Mucosa of stomach (tissue), 1 donor: ENCODE measurements around the gene ALDH1A1.
"Not testable (repeated sequence)": the region's sequence is repeated elsewhere in the genome, so short reads cannot be mapped to it uniquely, and the experiment has no call there.

ENCODE experiments used
- H3K27me3 ChIP-seq: one replicate; pipeline ENCODE4 v1.7.0; 2013; ENCODE audit warnings: mild to moderate bottlenecking, low read length; ENCODE audit not compliant: control insufficient read depth, insufficient read depth
- H3K36me3 ChIP-seq: one replicate; pipeline ENCODE4 v1.7.0; 2013; ENCODE audit warnings: low read length; ENCODE audit not compliant: control insufficient read depth, insufficient read depth
- H3K4me1 ChIP-seq: one replicate; pipeline ENCODE4 v1.7.0; 2013; ENCODE audit warnings: mild to moderate bottlenecking, low read length; ENCODE audit not compliant: control insufficient read depth, insufficient read depth
- H3K4me3 ChIP-seq: one replicate; pipeline ENCODE4 v1.7.0; 2013; ENCODE audit warnings: low read length
- H3K9ac ChIP-seq: one replicate; pipeline ENCODE4 v1.7.0; 2013; ENCODE audit warnings: mild to moderate bottlenecking, low read length, moderate library complexity
- H3K9me3 ChIP-seq: one replicate; pipeline ENCODE4 v1.7.0; 2013; ENCODE audit warnings: mild to moderate bottlenecking, low read length, moderate library complexity; ENCODE audit not compliant: control insufficient read depth
- donor health status: Pancreatic carcinoma.

The ALDH1A1 gene

GRCh38 chr9:72949244-72949582 lies 3.6 kb downstream of the ALDH1A1 start:
- Histone ChIP-seq H3K36me3 (no peaks in the 10 kb centered on the region), H3K4me3 (no peak overlapping the region), H3K4me1 (peaks cover 21% of the 10 kb centered on the region), H3K9ac (peak overlapping the region; percentile 46), H3K9me3 (no peaks in the 10 kb centered on the region), H3K27me3 (no peaks in the 10 kb centered on the region)

- Histone ChIP-seq H3K4me1 (peaks cover 26% of the 10 kb centered on the region), H3K9me3 (no peaks in the 10 kb centered on the region), H3K27me3 (no peaks in the 10 kb centered on the region), H3K36me3 (no peaks in the 10 kb centered on the region), H3K9ac (peak overlapping the region; percentile 46), H3K4me3 (no peak overlapping the region)
These were observed 4.1 kb downstream of the ALDH1A1 start for GRCh38 chr9:72948575-72949243.

- peaks cover 31% of the 10 kb centered on the region for H3K4me1 ChIP-seq
- no peaks in the 10 kb centered on the region for H3K27me3 ChIP-seq
- no peak overlapping the region for H3K4me3 ChIP-seq
- no peaks in the 10 kb centered on the region for H3K36me3 ChIP-seq
- H3K9me3 ChIP-seq = no peaks in the 10 kb centered on the region
- peak overlapping the region; percentile 46 for H3K9ac ChIP-seq
These were observed 4.8 kb downstream of the ALDH1A1 start for GRCh38 chr9:72947984-72948465.

- Histone ChIP-seq H3K4me1 (peaks cover 37% of the 10 kb centered on the region), H3K9ac (peak overlapping the region; percentile 15), H3K4me3 (no peak overlapping the region), H3K27me3 (no peaks in the 10 kb centered on the region), H3K36me3 (no peaks in the 10 kb centered on the region), H3K9me3 (no peaks in the 10 kb centered on the region)
These were observed 6.0 kb downstream of the ALDH1A1 start for GRCh38 chr9:72946821-72947220.

- Histone ChIP-seq H3K9me3 (no peaks in the 10 kb centered on the region), H3K9ac (no peak overlapping the region), H3K4me3 (no peak overlapping the region), H3K36me3 (no peaks in the 10 kb centered on the region), H3K4me1 (peaks cover 37% of the 10 kb centered on the region), H3K27me3 (no peaks in the 10 kb centered on the region)
These were observed 6.5 kb downstream of the ALDH1A1 start for GRCh38 chr9:72946318-72946717.

- no peaks in the 10 kb centered on the region for H3K36me3 ChIP-seq
- H3K9ac ChIP-seq = no peak overlapping the region
- no peaks in the 10 kb centered on the region for H3K27me3 ChIP-seq
- peaks cover 37% of the 10 kb centered on the region for H3K4me1 ChIP-seq
- no peaks in the 10 kb centered on the region for H3K9me3 ChIP-seq
- no peak overlapping the region for H3K4me3 ChIP-seq
These were observed 7.5 kb downstream of the ALDH1A1 start for GRCh38 chr9:72945391-72945790.

- Histone ChIP-seq H3K4me1 (peaks cover 37% of the 10 kb centered on the region), H3K9me3 (no peaks in the 10 kb centered on the region), H3K4me3 (no peak overlapping the region)
These were observed 8.9 kb downstream of the ALDH1A1 start for GRCh38 chr9:72943844-72944462.

GRCh38 chr9:72942451-72942850 lies 10.4 kb downstream of the ALDH1A1 start:
- Histone ChIP-seq H3K4me1 (peaks cover 26% of the 10 kb centered on the region), H3K4me3 (no peak overlapping the region), H3K36me3 (no peaks in the 10 kb centered on the region)

More at GRCh38 chr9:72943844-72944462, 8.9 kb downstream of the ALDH1A1 start:
- H3K9ac ChIP-seq = no peak overlapping the region
- H3K36me3 ChIP-seq = no peaks in the 10 kb centered on the region
- H3K27me3 ChIP-seq = no peaks in the 10 kb centered on the region

GRCh38 chr9:72939581-72939980 lies 13.3 kb downstream of the ALDH1A1 start:
- peaks cover 28% of the 10 kb centered on the region for H3K4me1 ChIP-seq
- not testable (repeated sequence) for H3K36me3 ChIP-seq

More at GRCh38 chr9:72942451-72942850, 10.4 kb downstream of the ALDH1A1 start:
- H3K9ac ChIP-seq = no peak overlapping the region
- H3K27me3 ChIP-seq = no peaks in the 10 kb centered on the region
- no peaks in the 10 kb centered on the region for H3K9me3 ChIP-seq

GRCh38 chr9:72937545-72937944 lies 15.3 kb downstream of the ALDH1A1 start:
- no peak overlapping the region for H3K9ac ChIP-seq
- H3K4me1 ChIP-seq = peaks cover 20% of the 10 kb centered on the region
- H3K4me3 ChIP-seq = no peak overlapping the region
- H3K27me3 ChIP-seq = no peaks in the 10 kb centered on the region
- H3K36me3 ChIP-seq = no peaks in the 10 kb centered on the region
- H3K9me3 ChIP-seq = no peaks in the 10 kb centered on the region

More at GRCh38 chr9:72939581-72939980, 13.3 kb downstream of the ALDH1A1 start:
- not testable (repeated sequence) for H3K27me3 ChIP-seq, H3K9ac ChIP-seq, H3K9me3 ChIP-seq, H3K4me3 ChIP-seq

- no peak overlapping the region for H3K4me3 ChIP-seq
- no peaks in the 10 kb centered on the region for H3K9me3 ChIP-seq
- H3K27me3 ChIP-seq = no peaks in the 10 kb centered on the region
- H3K9ac ChIP-seq = no peak overlapping the region
- no peaks in the 10 kb centered on the region for H3K36me3 ChIP-seq
- peaks cover 14% of the 10 kb centered on the region for H3K4me1 ChIP-seq
These were observed 16.2 kb downstream of the ALDH1A1 start for GRCh38 chr9:72936679-72937078.

GRCh38 chr9:72936266-72936665 lies 16.6 kb downstream of the ALDH1A1 start:
- H3K4me1 ChIP-seq = peaks cover 14% of the 10 kb centered on the region
- no peak overlapping the region for H3K4me3 ChIP-seq
- no peaks in the 10 kb centered on the region for H3K36me3 ChIP-seq
- H3K27me3 ChIP-seq = no peaks in the 10 kb centered on the region
- H3K9ac ChIP-seq = no peak overlapping the region
- no peaks in the 10 kb centered on the region for H3K9me3 ChIP-seq
